PFSK-1 (cell line): ENCODE data around the gene RASSF4.

Experiments
- POLR2AphosphoS5 ChIP-seq: IDR thresholded peaks from 2 replicates; pipeline ENCODE4 v1.6.1; 2012; ENCODE audit warnings: low read depth, mild to moderate bottlenecking, control low read depth, low read length, moderate library complexity
- TAF1 ChIP-seq: IDR thresholded peaks from 2 replicates; pipeline ENCODE4 v1.6.1; 2012; ENCODE audit warnings: low read length, control low read depth, borderline replicate concordance; ENCODE audit not compliant: insufficient read depth
- TF ChIP-seq, protein P1 (sequence below), 2 experiments: IDR thresholded peaks; 2 replicates each; pipeline versions ENCODE4 v1.6.1 to v1.8.0; 2011 to 2012; ENCODE audit warnings: low read depth in 2 of 2, low read length in 2 of 2, control low read depth in 1 of 2, inconsistent platforms in 1 of 2, mild to moderate bottlenecking in 1 of 2, moderate library complexity in 1 of 2; ENCODE audit not compliant: insufficient read depth in 1 of 2

DNA sequence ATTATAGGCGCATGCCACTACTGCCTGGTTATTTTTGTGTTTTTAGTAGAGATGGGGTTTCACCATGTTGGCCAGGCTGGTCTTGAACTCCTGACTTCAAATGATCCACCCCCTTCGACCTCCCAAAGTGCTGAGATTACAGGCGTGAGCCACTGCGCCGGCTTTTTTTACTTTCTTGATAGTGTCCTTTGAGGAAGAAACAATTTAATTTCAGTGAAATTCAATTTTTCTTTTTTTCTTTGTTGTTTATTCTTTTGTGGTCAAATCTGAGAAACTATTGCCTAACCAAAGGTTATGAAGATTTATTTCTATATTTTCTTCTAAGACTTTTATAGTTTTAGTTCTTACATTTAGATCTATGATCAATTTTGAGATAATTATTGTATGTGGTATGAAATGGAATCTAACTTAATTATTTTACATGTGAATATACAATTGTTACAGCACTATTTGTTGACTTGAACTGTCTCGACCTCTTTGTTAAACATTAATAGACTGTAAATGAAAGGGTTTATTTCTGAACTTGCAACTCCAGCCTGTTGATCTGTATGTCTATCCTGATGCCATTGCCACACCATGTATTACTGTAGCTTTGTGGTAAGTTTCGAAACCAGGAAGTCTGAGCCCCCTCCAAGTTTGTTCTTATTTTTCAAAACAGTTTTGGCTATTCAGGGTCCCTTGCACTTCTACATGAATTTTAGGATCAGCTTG is 19.8 kb upstream of the RASSF4 start:
- TF ChIP-seq POLR2AphosphoS5 (no peak), TAF1 (no peak)
- TF ChIP-seq, protein P1, sequence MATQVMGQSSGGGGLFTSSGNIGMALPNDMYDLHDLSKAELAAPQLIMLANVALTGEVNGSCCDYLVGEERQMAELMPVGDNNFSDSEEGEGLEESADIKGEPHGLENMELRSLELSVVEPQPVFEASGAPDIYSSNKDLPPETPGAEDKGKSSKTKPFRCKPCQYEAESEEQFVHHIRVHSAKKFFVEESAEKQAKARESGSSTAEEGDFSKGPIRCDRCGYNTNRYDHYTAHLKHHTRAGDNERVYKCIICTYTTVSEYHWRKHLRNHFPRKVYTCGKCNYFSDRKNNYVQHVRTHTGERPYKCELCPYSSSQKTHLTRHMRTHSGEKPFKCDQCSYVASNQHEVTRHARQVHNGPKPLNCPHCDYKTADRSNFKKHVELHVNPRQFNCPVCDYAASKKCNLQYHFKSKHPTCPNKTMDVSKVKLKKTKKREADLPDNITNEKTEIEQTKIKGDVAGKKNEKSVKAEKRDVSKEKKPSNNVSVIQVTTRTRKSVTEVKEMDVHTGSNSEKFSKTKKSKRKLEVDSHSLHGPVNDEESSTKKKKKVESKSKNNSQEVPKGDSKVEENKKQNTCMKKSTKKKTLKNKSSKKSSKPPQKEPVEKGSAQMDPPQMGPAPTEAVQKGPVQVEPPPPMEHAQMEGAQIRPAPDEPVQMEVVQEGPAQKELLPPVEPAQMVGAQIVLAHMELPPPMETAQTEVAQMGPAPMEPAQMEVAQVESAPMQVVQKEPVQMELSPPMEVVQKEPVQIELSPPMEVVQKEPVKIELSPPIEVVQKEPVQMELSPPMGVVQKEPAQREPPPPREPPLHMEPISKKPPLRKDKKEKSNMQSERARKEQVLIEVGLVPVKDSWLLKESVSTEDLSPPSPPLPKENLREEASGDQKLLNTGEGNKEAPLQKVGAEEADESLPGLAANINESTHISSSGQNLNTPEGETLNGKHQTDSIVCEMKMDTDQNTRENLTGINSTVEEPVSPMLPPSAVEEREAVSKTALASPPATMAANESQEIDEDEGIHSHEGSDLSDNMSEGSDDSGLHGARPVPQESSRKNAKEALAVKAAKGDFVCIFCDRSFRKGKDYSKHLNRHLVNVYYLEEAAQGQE (IDR thresholded peaks at IDR 0.05; ENCODE audit: insufficient read depth in 1 of 2, low read depth in 2 of 2, low read length in 2 of 2) = no peak
